Urinary bladder (tissue), 4 donors: ENCODE measurements around the gene CENPU. TPM values are rescaled to one million over a fixed set of nuclear protein-coding genes. Genes with fewer than 3 reads are reported as not detected.
A peak's percentile ranks its signal among the peaks of the same experiment; 100 is the strongest.
"Not testable (repeated sequence)": the region's sequence is repeated elsewhere in the genome, so short reads cannot be mapped to it uniquely, and the experiment has no call there.

Experiments used
- DNase-seq: peaks from one replicate; pipeline ENCODE4 v3.0.0-alpha.2; 2015; ENCODE audit errors: extremely low spot score
- H3K27ac ChIP-seq: one replicate; pipeline ENCODE4 v1.5.1; 2013; ENCODE audit warnings: low read depth, mild to moderate bottlenecking, moderate library complexity
- H3K36me3 ChIP-seq: one replicate; pipeline ENCODE4 v1.6.1; 2013; ENCODE audit warnings: mild to moderate bottlenecking, moderate library complexity; ENCODE audit not compliant: insufficient read depth
- H3K4me1 ChIP-seq: one replicate; pipeline ENCODE4 v1.6.1; 2013; ENCODE audit warnings: mild to moderate bottlenecking, moderate library complexity; ENCODE audit not compliant: insufficient read depth
- H3K4me3 ChIP-seq: one replicate; pipeline ENCODE4 v1.5.1; 2013; ENCODE audit warnings: low read depth, low read length
- WGBS: extraction: QIAGEN DNeasy Blood & Tissue Kit; methylation state at CpG from one replicate; pipeline ENCODE4 v1.1.7; 2013; 5-methylcytosine and 5-hydroxymethylcytosine counted together
- polyA plus RNA-seq: library from polyadenylated mRNA; stranded (reverse); fragments of 200-250 nt; gene quantifications from one replicate; pipeline ENCODE4 v1.2.3, GENCODE V29; 2013
- total RNA-seq: library from RNA; depleted of rRNA; stranded (reverse); fragments of >200 nt; gene quantifications from one replicate; pipeline ENCODE4 v1.2.3, GENCODE V29; 2014
- donor health status: healthy with polysubstance abuse.
- donor health status: healthy.

Gene CENPU
- total and polyA plus RNA-seq, 2 donors, result 1.5 to 24.8 TPM

DNA sequence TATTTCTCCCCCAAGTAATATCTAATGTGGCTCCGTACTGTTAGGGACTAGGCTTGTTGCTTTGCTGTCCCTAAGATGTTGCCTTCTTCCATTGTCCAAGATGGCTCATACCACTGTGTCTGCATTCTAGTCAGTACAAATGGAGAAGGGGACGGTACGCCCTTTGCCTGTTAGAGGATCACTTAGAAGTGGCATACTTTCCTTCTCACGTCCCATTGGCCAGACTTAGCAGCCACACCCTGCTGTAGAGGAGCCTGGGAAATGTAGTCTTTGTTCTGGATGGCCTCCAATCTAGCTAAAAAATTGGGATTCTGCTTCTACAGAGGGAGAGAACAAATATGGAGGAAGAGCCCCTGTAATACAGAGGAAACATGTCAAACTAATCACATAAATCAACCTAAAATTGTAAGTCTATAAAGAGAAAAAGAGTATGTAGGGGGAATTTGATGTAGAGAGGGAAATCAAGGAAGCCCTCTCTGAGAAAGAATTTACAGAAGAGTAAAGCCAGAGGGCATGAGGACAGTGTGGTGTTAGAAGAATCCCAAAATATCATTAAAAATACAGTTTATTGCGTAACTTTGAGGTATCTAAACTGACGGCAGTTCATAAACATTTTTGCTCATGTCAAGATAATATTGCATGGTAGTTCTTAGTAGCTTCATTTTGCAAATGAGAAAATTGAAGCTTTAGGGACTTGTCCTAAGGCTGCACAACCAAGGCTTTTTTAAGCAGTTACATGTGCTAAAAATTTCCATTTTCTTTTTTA lies 69.3 kb downstream of the CENPU start:
- Histone ChIP-seq H3K36me3 (no peaks in the 10 kb centered on the region), H3K4me3 (no peak overlapping the region), H3K4me1 (no peaks in the 10 kb centered on the region), H3K27ac (no peak overlapping the region)
- 68% methylated on average over 6 of the region's 6 CpGs for WGBS
- DNase-seq, result no peak

DNA sequence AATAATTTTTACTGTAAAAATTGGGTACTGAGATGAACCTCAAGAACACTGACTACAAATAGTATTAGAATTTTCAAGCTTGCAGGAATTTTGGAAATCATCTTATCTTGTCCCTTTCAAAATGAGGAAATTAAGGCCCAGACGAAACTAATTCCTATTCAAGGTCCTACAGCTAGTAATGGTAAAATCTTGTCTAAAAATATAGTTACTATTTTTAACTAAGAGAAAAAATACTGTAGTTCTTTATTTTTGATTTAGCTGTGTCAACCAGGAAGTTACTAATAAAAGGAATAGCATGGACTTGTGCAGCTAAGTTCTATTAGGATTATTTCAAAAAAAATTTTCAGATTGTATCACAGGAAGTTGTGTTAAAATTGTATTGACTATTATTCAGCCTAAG lies 71.7 kb downstream of the CENPU start:
- H3K4me1 ChIP-seq, result no peaks in the 10 kb centered on the region
- no peak overlapping the region for H3K27ac ChIP-seq
- no peak for DNase-seq
- whole genome bisulfite sequencing, result 81% methylated on average over 1 of the region's 1 CpG
- H3K36me3 ChIP-seq, result no peaks in the 10 kb centered on the region
- H3K4me3 ChIP-seq, result no peak overlapping the region

DNA sequence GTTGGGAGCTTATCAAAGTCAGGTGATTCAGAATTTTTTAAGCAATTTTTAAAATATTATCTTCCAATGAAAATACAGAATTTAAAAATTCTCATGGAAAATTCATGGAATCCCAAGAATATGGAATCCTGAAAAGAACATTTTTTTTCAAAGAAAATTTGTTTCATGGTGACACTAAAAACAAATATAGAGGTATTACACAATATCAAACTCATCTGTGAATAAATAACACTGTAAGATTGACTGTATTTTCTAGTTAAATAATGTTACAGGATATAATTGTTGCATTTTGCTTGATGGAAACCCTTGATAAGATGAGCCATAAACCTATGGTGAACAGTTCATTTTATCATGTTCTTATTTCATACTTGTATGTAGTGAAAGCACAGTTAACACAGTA lies 72.9 kb downstream of the CENPU start:
- H3K4me3 ChIP-seq, result no peak overlapping the region
- no peak overlapping the region for H3K27ac ChIP-seq
- no peaks in the 10 kb centered on the region for H3K4me1 ChIP-seq
- no peak for DNase-seq
- no peaks in the 10 kb centered on the region for H3K36me3 ChIP-seq

DNA sequence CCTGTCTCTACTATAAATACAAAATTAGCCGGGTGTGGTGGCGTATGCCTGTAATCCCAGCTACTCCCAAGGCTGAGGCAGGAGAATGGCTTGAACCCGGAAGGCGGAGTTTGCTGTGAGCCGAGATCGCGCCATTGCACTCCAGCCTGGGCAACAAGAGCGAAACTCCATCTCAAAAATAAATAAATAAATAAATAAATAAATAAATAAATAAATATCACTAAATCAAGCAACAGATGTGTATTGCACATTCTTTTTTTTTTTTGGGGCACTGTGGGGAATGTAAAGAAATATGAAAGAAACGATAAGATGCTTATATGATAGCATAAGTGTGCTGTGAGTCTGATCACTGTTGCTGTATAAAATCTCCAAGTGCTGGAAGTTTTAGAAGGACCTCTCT lies 76.1 kb downstream of the CENPU start:
- WGBS, result 97% methylated on average over 9 of the region's 9 CpGs
- H3K4me3 ChIP-seq, H3K27ac ChIP-seq, DNase-seq, H3K36me3 ChIP-seq, H3K4me1 ChIP-seq: not testable (repeated sequence)

DNA sequence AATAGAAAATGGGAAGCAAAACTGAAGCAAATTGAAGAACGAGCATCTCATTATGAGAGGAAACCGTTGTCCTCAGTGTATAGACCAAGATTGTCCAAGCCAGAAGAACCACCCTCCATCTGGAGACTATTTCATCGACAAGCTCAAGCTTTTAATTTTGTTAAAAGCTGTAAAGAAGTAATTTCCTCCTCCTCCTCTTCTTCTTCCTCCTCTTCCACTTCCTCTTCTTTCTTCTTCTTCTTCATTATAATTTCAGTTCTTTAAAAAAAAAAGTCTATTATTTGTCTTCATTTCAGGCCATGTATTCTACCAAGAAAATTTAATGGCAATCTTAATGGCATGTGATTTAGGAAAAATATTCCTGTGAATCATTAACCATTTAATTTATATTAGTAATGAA lies 76.8 kb downstream of the CENPU start:
- H3K4me1 ChIP-seq, result no peaks in the 10 kb centered on the region
- H3K27ac ChIP-seq, result no peak overlapping the region
- H3K36me3 ChIP-seq, result peaks cover 2% of the 10 kb centered on the region
- no peak overlapping the region for H3K4me3 ChIP-seq
- WGBS, result 90% methylated on average over 3 of the region's 3 CpGs
- DNase-seq, result no peak

DNA sequence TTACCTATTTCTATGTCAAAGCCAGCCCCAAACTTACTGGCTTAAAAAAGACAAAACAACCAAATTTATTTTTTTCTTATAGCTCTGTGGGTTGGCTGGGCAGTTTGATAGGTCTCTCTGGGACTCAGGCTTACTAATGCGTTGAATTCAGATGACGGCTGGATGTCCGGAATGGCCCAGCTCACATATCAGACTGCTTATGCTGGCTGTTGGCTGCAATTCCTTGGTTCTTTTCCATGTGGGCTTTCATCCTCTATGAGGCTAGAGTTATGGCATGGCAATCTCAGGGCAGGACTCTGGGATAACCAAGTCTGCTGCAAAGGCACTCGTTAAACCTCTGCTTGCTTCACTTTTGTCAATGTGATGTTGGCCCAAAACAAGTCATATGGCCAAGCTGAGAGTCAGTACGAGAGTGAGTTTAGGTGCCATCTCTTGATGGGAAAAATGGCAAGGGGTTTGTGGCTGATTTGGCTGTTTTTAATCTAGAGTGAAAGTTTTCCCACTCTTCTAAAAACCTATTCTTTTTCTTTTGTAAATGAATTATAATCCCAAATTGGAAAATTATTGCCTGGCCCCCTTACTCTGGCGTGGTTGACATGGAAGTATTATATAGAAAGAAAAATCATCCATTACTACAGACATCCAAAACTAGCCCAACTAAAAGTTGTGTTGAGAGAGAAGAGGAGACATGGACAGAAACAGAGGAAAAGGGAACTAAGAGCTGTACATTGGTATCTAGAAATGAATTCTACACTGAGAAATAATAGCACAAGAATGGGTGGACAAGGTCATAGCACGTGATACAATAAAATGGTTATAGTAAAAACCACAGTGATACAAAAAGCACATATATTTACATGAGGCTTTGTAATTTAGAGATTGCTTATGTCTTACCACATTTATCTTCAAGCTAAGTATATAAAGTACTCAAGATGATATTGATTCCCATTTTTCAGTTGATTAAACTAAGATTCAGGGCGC lies 77.7 kb downstream of the CENPU start:
- no peaks in the 10 kb centered on the region for H3K4me1 ChIP-seq
- no peak overlapping the region for H3K4me3 ChIP-seq
- H3K36me3 ChIP-seq, result peaks cover 2% of the 10 kb centered on the region
- no peak for DNase-seq
- no peak overlapping the region for H3K27ac ChIP-seq
- WGBS, result 90% methylated on average over 8 of the region's 8 CpGs

DNA sequence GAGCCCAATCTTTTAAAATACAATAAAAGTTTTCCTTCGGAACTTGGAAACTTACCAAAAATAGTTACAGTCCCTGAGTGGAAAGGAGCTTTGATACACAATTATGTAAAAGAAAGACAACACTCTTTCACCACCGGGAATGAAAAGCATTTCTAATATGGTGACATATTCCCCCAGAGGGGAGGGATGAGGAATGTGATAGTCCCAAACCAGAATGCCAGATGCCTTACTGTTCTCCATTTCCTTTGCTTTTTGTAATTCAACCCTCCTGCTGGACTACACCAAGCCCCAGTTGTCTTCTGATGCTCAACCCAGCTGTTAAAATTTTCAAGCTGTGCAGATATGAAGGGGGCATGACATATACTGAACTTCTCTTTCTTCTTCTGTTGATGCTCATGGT lies 80.2 kb downstream of the CENPU start:
- Histone ChIP-seq H3K27ac (no peak overlapping the region), H3K4me1 (peaks cover 1% of the 10 kb centered on the region), H3K36me3 (peaks cover 2% of the 10 kb centered on the region), H3K4me3 (no peak overlapping the region)
- 35% methylated on average over 2 of the region's 2 CpGs for WGBS
- DNase-seq, result no peak

DNA sequence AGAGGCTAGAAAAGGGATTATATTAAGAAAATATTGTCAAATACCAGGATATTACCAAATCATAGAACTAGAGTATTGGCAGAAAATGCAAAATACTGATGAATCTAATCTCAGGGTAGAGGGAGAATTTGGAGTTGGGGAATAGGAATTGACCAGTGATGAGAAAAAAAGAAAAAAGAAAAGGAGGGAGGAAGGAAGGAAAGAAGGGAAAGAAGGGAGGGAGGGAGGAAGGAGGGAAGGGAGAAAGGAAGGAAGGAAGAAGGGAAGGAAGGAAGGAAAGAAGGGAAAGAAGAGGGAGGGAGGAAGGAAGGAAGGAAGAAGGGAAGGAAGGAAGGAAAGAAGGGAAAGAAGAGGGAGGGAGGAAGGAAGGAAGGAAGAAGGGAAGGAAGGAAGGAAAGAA lies 81.2 kb downstream of the CENPU start:
- not testable (repeated sequence) for H3K4me1 ChIP-seq, H3K36me3 ChIP-seq, DNase-seq, H3K4me3 ChIP-seq, H3K27ac ChIP-seq

DNA sequence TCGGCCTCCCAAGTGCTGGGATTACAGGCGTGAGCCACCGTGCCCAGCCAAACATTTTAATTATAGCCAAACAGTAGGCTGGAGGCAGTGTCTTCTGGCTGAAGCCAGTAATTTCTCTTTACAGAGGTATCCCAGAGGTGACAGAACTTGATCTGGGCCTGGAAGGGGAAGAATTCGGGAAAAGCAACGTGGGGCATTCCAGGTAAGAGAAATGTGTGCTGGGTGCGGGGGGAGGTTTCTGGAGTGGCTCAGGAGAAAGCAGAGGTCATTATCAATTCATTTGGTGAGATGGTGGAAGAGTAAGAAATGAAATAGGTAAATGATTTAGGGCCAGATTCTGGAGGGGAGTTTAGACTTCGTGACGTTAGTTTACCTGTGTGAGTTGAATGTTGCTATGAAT lies 82.0 kb downstream of the CENPU start:
- peaks cover 2% of the 10 kb centered on the region for H3K36me3 ChIP-seq
- 92% methylated on average over 8 of the region's 8 CpGs for WGBS
- no peak overlapping the region for H3K27ac ChIP-seq
- H3K4me1 ChIP-seq, result peaks cover 1% of the 10 kb centered on the region
- H3K4me3 ChIP-seq, result no peak overlapping the region
- no peak for DNase-seq

DNA sequence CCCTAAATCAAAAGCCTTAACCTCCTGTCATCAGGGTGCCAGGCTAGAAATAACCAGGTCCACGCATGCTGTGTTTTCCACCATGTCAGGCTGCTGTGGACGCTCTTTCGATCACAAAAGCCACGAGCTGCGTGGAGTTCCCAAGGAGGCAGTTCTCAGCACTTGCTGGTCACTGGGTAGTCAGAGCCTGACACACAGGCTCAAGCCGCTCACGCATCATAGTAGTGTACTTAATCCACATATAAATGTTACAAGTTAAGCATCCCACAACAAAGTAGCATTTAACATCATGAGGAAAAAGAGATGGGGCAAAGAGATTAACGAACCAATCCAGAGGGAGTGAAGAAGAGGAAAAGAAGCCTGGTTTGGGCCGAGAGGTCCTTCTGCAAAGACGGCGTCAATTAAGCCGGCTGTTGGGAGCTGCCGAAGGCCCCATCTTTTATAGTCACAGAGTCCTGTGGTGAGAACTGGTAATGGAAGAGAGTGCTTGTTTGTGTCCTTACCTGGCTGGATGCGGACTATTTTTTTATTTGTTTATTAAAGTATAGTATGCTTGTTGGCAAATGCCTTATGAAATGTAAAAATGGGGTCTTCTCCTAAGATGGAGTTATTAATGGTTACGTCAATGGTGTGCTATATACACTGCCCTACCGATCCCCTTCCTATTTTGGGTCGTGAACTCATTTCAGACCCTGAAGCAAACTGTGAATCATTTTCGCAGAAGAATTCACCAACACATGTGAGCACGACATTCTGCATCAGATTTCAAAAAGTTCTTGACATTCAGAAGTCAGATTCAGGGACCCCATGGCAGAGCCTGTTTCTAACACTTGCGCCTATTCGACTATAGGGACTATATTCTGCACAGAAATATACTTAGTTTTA lies 83.7 kb downstream of the CENPU start:
- H3K27ac ChIP-seq, result peak overlapping the region; percentile 91
- WGBS, result 27% methylated on average over 21 of the region's 21 CpGs
- H3K4me1 ChIP-seq, result peaks cover 2% of the 10 kb centered on the region
- DNase-seq, result peak; percentile 28
- H3K4me3 ChIP-seq, result peak overlapping the region; percentile 84
- H3K36me3 ChIP-seq, result peaks cover 2% of the 10 kb centered on the region

DNA sequence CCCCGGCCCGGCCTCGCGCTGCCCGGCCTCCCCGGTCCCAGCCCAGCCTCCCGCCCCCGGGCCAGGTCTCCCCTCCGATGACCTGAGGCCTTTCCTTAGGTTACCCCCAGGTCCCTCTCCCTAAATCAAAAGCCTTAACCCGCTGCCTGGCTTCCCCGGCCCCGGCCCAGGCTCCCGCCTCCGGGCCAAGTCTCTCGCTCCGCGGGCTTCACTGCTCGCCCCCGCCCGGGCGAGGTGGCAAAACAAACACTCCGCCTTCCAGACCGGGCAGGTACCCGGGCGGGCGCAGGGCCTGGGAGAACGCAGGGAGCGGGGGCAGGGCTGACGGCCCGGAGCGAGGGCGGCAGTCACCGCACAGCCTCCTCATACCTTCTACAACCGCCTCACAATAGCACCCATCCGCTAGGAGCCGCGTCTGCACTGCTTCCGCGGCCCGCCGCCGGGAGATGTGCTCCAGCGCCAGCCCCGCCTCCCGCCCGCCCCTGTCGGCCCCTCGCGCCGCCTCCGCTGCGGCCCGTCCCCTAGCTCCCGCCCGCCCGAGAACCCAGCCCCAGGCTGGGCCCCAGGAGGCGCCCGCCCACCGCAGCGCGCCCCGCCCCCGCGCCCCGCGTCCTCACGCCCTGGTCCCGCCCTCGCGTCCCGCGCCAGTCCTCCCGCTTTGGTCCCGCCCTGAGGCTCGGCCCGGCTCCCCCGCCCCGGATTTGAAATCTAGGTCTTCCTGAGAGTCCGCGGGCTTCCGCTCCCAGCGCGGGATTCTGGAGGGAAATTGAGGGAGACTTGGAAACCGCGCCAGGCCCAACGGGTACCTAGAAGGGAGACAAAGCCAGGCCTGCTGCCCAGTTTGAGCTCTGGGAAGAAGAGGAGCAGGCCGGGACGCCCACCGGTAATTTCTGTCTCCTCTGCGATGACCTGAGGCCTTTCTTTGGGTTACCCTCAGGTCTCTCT lies 84.6 kb downstream of the CENPU start, which contains the start of the genes CASP3 and PRIMPOL:
Gene CASP3 (minus strand): TSS at position 422 of the 945 bp plus-strand sequence. CDS start 10,994 bp downstream, outside the sequence.
Gene PRIMPOL (plus strand): TSS at position 713 of the 945 bp plus-strand sequence. CDS start 7,403 bp downstream, outside the sequence.
- peak; percentile 87 for DNase-seq
- H3K27ac ChIP-seq, result peak within 1 kb of the TSS; percentile 98
- peaks cover 2% of the 10 kb centered on the region for H3K36me3 ChIP-seq
- H3K4me3 ChIP-seq, result peak within 1 kb of the TSS; percentile 84
- under 1% methylated on average over 87 of the region's 90 CpGs for WGBS
- peaks cover 2% of the 10 kb centered on the region for H3K4me1 ChIP-seq

DNA sequence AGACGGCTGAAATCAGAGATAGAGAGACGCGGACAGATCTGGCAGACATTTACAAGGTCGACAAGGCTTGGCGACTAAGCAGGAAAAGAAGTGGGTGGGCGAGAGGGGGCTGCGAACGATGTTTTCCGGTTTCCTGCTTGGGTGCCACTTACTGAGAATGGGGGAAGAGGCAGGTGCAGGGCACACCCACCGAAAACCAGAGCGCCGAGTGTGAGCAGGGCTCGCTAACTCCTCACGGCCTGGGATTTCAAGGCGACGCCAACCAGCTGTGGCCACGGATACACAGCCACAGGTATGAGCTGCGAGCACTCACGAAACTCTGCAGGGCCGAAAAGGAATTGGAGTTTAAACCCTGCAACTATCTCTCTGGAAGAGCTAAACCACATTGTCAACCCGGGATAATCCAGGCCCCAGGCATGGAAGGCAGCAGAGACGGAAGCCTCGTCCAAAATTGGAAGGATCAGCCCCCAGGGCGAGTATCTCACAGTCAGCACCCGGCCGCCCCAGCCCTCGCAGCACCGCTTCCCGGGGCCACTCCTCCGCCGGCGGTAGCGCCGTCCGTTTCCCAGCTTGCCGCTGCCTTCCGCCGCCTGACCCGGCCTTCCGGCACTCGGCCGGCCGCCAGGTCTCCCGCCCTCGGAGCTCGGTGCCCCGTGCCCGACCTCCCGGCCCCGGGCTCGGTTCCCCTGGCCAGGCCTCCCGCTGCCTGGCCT lies 85.4 kb downstream of the CENPU start:
- peaks cover 2% of the 10 kb centered on the region for H3K4me1 ChIP-seq
- WGBS, result under 1% methylated on average over 52 of the region's 52 CpGs

More for the DNA sequence above, 85.4 kb downstream of the CENPU start:
- DNase-seq, result peak; percentile 13
- Histone ChIP-seq H3K4me3 (peak overlapping the region; percentile 84), H3K36me3 (no peaks in the 10 kb centered on the region), H3K27ac (peak overlapping the region; percentile 98)
